Karpas-422 (cell line): ENCODE data around the gene ADRA2B. TPM values are rescaled to one million over a fixed set of nuclear protein-coding genes. Genes with fewer than 3 reads are reported as not detected.
A peak's percentile ranks its signal among the peaks of the same experiment; 100 is the strongest.

Experiments
- DNase-seq: peaks from one replicate; pipeline ENCODE4 v3.0.0-alpha.2; 2015
- H2AFZ ChIP-seq: fragments of 200-600 bp; sonication (generic); 2 replicates; pipeline ENCODE4 v1.6.1; 2014; ENCODE audit warnings: antibody characterized with exemption, low read length, mixed read lengths
- H3K27ac ChIP-seq: fragments of 200-600 bp; sonication (generic); 2 replicates; pipeline ENCODE4 v1.5.1; 2014; ENCODE audit warnings: mild to moderate bottlenecking, low read length, moderate library complexity
- H3K27me3 ChIP-seq: fragments of 200-600 bp; sonication (generic); 2 replicates; pipeline ENCODE4 v1.6.1; 2014; ENCODE audit warnings: low read length, mixed read lengths
- H3K36me3 ChIP-seq: fragments of 200-600 bp; sonication (generic); 2 replicates; pipeline ENCODE4 v1.6.1; 2014; ENCODE audit warnings: low read length, mixed read lengths; ENCODE audit not compliant: insufficient read depth
- H3K4me1 ChIP-seq: fragments of 200-600 bp; sonication (generic); 2 replicates; pipeline ENCODE4 v1.6.1; 2014; ENCODE audit warnings: mild to moderate bottlenecking, low read length, mixed read lengths
- H3K4me2 ChIP-seq: fragments of 200-600 bp; sonication (generic); 2 replicates; pipeline ENCODE4 v1.6.1; 2014; ENCODE audit warnings: low read length, low read depth, mild to moderate bottlenecking; ENCODE audit not compliant: poor library complexity, severe bottlenecking
- H3K4me3 ChIP-seq: fragments of 200-600 bp; sonication (generic); 2 replicates; pipeline ENCODE4 v1.5.1; 2014; ENCODE audit warnings: mild to moderate bottlenecking, antibody characterized with exemption, low read length, mixed read lengths
- H3K79me2 ChIP-seq: fragments of 200-600 bp; sonication (generic); 2 replicates; pipeline ENCODE4 v1.6.1; 2014; ENCODE audit warnings: mild to moderate bottlenecking, low read length, mixed read lengths
- H3K9ac ChIP-seq: fragments of 200-600 bp; sonication (generic); 2 replicates; pipeline ENCODE4 v1.6.0; 2014; ENCODE audit warnings: low read length
- H3K9me2 ChIP-seq: fragments of 200-600 bp; sonication (generic), shearing (Covaris generic); replicated peaks from 2 replicates; pipeline ENCODE4 v1.6.0; 2014; ENCODE audit warnings: mild to moderate bottlenecking, low read length, moderate library complexity; ENCODE audit not compliant: insufficient read depth
- H3K9me3 ChIP-seq: fragments of 300-700, 200-600 bp; sonication (generic); 2 replicates; pipeline ENCODE4 v1.6.1; 2014; ENCODE audit warnings: low read length, mixed read lengths
- H4K20me1 ChIP-seq: fragments of 200-600 bp; sonication (generic); 2 replicates; pipeline ENCODE4 v1.6.1; 2014; ENCODE audit warnings: mild to moderate bottlenecking, antibody characterized with exemption, low read length, low read depth; ENCODE audit not compliant: insufficient read depth
- total RNA-seq: library from RNA; depleted of rRNA; stranded (reverse); fragments of >200 nt; shearing (Covaris generic); gene quantifications from 2 replicates; pipeline ENCODE4 v1.2.3, GENCODE V29; 2014; ENCODE audit warnings: low replicate concordance

Gene ADRA2B
- total RNA-seq, 1 experiment from 2014 or later: not detected

DNA sequence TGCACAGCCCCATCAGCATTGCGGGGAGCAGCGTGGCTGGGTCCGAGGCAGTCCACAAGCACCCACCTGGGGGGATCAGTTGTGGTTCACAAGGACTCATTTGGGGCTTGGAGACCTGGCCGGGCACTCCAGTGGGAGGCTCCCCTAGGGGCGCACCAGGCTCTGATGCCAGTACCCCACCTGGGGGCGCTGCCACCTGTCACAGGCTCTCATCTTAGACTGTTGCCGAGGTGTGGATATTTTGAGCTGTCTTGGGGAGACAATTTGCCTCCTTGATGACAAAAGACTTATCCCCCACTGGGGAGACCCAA lies 3.0 kb downstream of the ADRA2B start:
- Histone ChIP-seq H3K9me3 (no peaks in the 10 kb centered on the region), H2AFZ (no peak overlapping the region), H3K4me3 (no peak overlapping the region), H3K79me2 (no peaks in the 10 kb centered on the region), H4K20me1 (0 out of 2 replicates have a peak, but pooled peaks cover 7% of the 10 kb centered on the region), H3K36me3 (no peaks in the 10 kb centered on the region), H3K4me1 (peaks cover 11% of the 10 kb centered on the region), H3K27ac (no peak overlapping the region), H3K9ac (no peak overlapping the region), H3K27me3 (no peaks in the 10 kb centered on the region), H3K4me2 (no peak overlapping the region), H3K9me2 (no peaks in the 10 kb centered on the region)
- peak; percentile 76 for DNase-seq

DNA sequence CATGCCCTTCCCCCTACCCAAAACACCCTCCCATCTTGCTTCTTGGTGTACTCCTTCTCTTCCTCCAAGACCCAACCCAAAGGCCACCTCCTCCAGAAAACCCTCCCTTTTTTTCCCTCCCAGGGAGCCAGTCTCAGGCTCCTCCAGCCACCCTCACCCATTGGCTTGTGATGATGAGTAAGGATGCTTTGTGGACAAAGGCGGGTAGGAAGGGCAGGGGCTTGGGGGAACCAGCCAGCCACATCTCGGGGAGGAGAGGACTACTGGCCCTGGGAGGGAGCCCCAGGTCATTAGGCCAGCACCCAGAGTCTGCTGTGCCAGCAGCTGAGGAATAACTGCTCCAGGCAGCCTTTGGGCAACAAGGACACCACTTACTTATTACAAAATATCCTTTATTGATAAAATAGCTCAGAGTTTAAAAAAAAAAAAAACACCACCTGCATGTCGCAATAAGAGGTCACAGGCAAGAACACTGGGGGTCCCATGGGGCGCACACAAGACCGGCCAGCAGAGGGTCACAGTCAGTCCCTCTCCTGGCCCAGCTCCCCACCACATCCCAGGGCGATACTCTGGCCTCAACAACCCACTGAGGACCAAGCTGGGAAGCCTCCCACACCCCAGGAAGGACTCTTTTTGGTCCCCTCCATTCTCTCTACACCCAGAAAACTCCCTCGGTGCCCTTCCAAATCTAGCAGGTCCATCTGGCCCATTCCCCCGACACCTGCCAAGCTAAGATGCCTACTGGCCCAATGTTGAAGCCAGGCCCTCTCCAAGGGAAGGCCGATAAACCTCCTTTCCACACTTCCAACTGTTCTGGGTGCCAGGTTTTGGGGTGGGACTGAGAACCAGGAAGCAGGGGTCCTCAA lies 3.6 kb downstream of the ADRA2B start:
- Histone ChIP-seq H4K20me1 (0 out of 2 replicates have a peak, but pooled peaks cover 3% of the 10 kb centered on the region), H3K4me1 (peaks cover 11% of the 10 kb centered on the region), H3K79me2 (no peaks in the 10 kb centered on the region), H3K9ac (no peak overlapping the region), H3K9me2 (no peaks in the 10 kb centered on the region), H3K27me3 (no peaks in the 10 kb centered on the region), H3K9me3 (no peaks in the 10 kb centered on the region), H2AFZ (no peak overlapping the region), H3K36me3 (no peaks in the 10 kb centered on the region), H3K4me3 (no peak overlapping the region), H3K4me2 (no peak overlapping the region), H3K27ac (no peak overlapping the region)
- DNase-seq: no peak

DNA sequence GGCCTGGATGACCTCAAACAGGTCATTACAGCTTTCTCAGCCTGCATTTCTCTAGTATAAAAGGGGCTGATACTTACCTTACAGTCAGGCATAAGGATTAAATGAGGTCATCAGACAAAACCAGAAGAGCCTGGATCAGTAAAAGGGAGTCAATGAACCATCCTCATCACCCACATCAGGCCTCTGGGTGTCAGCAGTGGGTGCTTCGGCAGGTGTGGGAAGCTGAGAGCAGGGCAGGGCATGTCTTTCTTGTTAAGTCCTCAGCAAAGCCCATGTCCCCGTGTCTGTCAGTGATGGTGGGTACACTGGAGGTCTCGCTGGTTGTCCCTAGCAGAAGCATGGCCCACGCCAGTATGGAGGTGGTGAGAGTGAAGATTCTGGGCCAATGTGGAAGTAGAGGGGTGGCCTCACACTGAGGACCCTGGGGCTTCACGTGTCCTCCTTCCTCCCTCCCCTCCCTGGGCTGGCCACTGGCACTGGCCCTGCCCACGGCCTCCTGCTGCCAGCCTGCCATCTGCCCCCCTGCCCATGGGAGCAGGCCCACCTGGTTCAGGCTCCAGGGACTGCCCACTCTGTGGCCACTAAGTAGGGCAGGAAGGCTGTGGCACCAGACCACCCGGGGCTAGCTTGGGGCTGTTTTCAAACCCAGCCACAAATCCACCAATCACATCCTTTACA lies 4.4 kb downstream of the ADRA2B start:
- no peaks in the 10 kb centered on the region for H3K36me3 ChIP-seq

DNA sequence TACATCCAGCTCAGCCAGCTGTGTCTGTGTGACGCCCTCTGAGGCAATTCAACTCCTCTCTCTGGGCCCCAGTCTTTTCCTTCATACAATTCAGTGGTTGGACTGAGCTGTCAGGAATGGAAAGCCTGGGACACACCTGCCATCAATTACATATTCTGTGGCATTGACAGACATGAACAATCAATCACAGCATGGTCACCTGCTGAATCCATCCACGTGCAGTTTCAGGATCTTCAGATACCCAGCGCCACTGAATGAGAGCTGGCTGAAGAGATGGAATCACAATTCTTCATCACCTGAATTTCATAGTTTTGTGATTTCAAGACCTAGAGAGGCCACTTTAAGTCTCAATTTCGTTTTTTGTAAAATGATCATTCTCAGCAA lies 5.1 kb downstream of the ADRA2B start:
- no peaks in the 10 kb centered on the region for H3K9me2 ChIP-seq
- no peak overlapping the region for H3K27ac ChIP-seq
- no peaks in the 10 kb centered on the region for H3K79me2 ChIP-seq
- no peak overlapping the region for H2AFZ ChIP-seq
- H3K4me2 ChIP-seq: no peak overlapping the region
- no peaks in the 10 kb centered on the region for H3K4me1 ChIP-seq
- no peaks in the 10 kb centered on the region for H3K36me3 ChIP-seq
- DNase-seq: no peak
- H3K9ac ChIP-seq: no peak overlapping the region
- H3K27me3 ChIP-seq: no peaks in the 10 kb centered on the region
- H4K20me1 ChIP-seq: no peaks in the 10 kb centered on the region
- no peaks in the 10 kb centered on the region for H3K9me3 ChIP-seq
- no peak overlapping the region for H3K4me3 ChIP-seq

More for the DNA sequence above, 4.4 kb downstream of the ADRA2B start:
- Histone ChIP-seq H2AFZ (no peak overlapping the region), H3K27me3 (no peaks in the 10 kb centered on the region), H3K4me1 (peaks cover 4% of the 10 kb centered on the region), H3K27ac (no peak overlapping the region), H3K9me2 (no peaks in the 10 kb centered on the region), H3K9ac (no peak overlapping the region), H4K20me1 (no peaks in the 10 kb centered on the region), H3K79me2 (no peaks in the 10 kb centered on the region), H3K4me3 (no peak overlapping the region), H3K9me3 (no peaks in the 10 kb centered on the region), H3K4me2 (no peak overlapping the region)
- DNase-seq: peak; percentile 51

DNA sequence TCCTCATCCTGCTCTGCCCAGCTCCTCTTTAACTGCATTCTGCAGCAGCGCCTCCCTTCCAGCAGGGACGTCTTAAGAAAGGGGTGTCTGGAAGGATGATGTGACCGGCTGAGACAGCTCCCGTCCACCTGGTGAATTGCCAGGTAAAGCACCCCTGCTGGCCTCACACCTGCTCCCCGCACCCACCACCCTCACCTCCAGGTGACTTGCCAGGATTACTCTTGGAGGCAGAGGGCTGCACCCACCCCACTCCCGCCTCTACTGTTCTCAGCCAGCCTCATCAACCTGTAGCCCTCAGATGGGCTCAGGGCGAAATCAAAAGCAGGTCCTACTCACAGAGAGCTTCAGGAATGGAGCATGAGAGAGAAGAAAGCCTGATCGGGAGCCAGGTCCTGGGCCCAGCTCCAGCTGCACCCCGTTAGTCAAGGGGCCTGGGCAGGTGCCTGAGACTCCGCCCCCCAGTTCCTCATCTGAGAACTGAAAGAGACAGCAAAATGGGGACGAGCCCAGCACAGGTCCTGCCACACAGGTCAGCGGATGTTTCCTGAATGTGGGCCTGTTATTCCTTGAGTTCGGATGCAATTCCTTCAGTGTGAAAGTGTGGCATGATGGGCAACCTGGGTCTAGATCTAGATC lies 5.6 kb downstream of the ADRA2B start:
- no peaks in the 10 kb centered on the region for H3K36me3 ChIP-seq
- no peaks in the 10 kb centered on the region for H3K79me2 ChIP-seq
- H3K9me3 ChIP-seq: no peaks in the 10 kb centered on the region
- no peaks in the 10 kb centered on the region for H4K20me1 ChIP-seq
- no peaks in the 10 kb centered on the region for H3K9me2 ChIP-seq
- DNase-seq: no peak
- H3K27ac ChIP-seq: no peak overlapping the region
- H3K9ac ChIP-seq: no peak overlapping the region
- no peak overlapping the region for H3K4me2 ChIP-seq
- H3K4me3 ChIP-seq: no peak overlapping the region
- no peak overlapping the region for H2AFZ ChIP-seq
- H3K4me1 ChIP-seq: no peaks in the 10 kb centered on the region
- no peaks in the 10 kb centered on the region for H3K27me3 ChIP-seq

DNA sequence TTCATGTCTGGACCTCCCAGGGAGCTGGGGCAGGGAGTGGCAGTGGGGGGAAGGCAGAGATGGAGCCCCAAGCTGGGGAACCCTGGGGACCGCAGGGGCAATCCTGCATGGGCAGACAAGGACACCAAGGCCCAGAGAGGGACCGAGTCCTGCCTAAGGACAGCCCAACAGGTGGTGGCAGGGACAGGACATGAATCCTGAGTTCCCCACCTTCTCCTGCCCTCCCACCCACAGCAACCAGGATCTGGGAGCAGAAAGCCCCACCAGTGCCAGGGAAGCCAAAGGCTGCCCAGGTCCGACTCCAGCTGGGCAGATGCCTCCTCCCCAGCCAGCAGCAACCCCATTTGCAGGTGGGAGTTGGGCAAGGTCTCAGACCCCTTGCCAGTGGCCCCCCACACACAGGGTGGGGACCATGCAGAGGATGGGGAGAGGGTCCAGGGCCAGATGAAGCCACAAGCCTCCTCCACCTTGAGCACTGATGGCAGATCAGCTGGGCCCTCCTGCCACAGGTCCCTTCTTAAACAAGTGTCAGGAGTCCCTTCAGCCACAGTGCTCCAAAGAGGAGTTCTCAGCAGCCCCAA lies 6.3 kb downstream of the ADRA2B start:
- Histone ChIP-seq H3K4me2 (no peak overlapping the region), H3K9me3 (peaks cover 4% of the 10 kb centered on the region; the same call in 1 of the 2 replicates), H4K20me1 (no peaks in the 10 kb centered on the region), H3K9me2 (no peaks in the 10 kb centered on the region), H2AFZ (no peak overlapping the region), H3K4me1 (no peaks in the 10 kb centered on the region), H3K27me3 (no peaks in the 10 kb centered on the region), H3K36me3 (no peaks in the 10 kb centered on the region), H3K9ac (no peak overlapping the region), H3K27ac (no peak overlapping the region), H3K79me2 (no peaks in the 10 kb centered on the region), H3K4me3 (no peak overlapping the region)
- DNase-seq: no peak

DNA sequence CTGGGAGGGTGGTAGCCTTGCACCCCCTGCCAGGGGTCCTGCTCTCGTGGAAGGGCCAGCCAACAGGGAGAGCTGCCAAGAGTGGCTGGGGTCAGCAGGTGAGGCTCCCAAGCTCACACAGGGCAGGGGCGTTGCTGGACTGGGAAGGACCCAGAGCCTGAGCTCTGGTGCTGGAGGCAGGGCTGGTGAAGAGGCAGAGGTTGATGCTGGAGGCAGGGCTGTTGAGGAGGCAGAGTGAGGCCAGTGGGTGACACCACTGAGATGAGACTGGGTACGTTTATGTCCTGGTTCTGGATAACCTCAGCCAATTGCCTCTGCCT lies 7.0 kb downstream of the ADRA2B start:
- Histone ChIP-seq H3K27me3 (no peaks in the 10 kb centered on the region), H3K36me3 (no peaks in the 10 kb centered on the region), H3K4me1 (no peaks in the 10 kb centered on the region), H3K27ac (no peak overlapping the region), H3K9me3 (peaks cover 6% of the 10 kb centered on the region; the same call in 1 of the 2 replicates), H4K20me1 (no peaks in the 10 kb centered on the region), H3K9me2 (no peaks in the 10 kb centered on the region), H3K4me3 (no peak overlapping the region), H3K4me2 (no peak overlapping the region), H3K9ac (no peak overlapping the region), H3K79me2 (no peaks in the 10 kb centered on the region), H2AFZ (no peak overlapping the region)
- DNase-seq: no peak
